T-helper 1 cell (primary cell): ENCODE results near the gene KCTD19.
A peak's percentile ranks its signal among the peaks of the same experiment; 100 is the strongest.

Experiments
- DNase-seq, 5 donors: peaks; one replicate each; pipeline ENCODE4 v3.0.0-alpha.2; 2012 to 2020

Gene KCTD19

GRCh38 chr16:67283039-67283825, 43.3 kb downstream of the KCTD19 start:
- DNase-seq: no peak

GRCh38 chr16:67282447-67282805, 44.1 kb downstream of the KCTD19 start:
- no peak for DNase-seq

GRCh38 chr16:67281536-67282446, 44.8 kb downstream of the KCTD19 start:
- DNase-seq: no peak

- no peak for DNase-seq
Measured at GRCh38 chr16:67280090-67281015, 46.2 kb downstream of the KCTD19 start.

DNA sequence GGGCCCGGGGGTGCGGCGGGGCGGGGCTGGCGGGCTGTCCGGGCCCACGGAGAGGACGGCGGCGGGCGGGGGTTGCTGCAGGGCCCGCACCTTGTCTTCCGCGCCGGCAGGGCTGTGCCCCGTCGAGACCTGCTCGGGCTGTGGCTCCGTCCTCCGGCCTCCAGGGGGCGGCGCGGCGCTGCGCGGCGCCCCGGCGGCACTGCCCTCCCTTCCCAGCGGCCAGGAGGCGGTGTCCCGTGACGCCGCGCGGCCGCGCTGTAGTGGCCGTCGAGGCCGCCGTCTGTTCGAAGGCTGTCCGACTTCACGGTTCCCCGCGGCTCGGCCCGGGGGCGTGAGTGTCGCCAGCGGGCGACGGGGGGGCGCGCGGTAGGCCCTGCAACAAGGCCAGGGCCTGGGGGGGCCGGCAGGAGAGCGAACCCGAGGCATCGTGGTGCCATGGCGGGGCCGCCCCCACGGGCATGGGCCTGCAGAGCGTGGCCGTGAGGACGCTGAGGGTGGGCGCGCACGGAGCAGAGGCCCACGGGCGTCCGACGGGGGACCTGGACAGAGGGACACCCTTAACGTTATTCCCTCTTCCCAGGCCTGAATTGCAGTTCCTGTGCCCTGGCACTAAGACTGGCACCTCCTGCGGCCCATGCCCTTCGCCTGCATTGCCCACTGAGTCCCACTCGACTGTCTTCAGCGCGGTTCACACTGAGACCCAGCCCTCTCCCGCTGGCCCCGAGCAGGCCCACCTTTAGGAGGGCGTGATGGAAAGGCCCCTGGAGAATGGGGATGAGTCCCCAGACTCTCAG, 47.0 kb downstream of the KCTD19 start, which contains the start of gene PLEKHG4:
Gene PLEKHG4, plus strand, starts transcription at position 237 of the 794 bp plus-strand sequence. Its CDS starts 513 bp downstream, at position 750.
- DNase-seq: peak; percentile 63 to 83 (median 69)

DNA sequence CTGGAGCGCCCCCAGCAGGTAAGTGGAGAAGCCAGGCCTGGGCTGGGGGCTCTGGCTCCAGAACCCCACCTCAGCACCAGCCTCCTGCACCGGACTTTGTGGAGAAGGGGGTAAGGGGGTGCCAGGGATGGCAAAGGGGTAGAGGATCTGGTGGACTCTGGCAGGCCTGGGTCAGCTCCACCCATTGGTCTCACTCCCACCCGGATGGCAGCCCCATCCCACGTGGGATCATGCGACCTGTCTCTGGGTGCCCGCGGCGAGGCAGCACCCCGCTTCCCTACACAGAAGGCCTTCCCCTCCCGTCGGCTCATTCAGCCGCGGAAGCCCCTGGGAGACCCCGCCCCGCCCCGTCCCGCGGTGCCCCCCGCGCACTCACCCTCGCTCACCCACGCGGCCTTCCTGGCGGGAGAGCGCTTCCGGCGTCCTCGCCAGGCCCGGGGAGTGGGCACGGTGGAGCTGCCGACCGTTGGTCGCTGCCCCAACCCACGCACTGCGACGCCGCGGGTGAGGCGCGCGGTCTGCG, 47.7 kb downstream of the KCTD19 start:
- DNase-seq: peak in 4 of 5 donors; percentile 25 to 52 (median 28)

DNA sequence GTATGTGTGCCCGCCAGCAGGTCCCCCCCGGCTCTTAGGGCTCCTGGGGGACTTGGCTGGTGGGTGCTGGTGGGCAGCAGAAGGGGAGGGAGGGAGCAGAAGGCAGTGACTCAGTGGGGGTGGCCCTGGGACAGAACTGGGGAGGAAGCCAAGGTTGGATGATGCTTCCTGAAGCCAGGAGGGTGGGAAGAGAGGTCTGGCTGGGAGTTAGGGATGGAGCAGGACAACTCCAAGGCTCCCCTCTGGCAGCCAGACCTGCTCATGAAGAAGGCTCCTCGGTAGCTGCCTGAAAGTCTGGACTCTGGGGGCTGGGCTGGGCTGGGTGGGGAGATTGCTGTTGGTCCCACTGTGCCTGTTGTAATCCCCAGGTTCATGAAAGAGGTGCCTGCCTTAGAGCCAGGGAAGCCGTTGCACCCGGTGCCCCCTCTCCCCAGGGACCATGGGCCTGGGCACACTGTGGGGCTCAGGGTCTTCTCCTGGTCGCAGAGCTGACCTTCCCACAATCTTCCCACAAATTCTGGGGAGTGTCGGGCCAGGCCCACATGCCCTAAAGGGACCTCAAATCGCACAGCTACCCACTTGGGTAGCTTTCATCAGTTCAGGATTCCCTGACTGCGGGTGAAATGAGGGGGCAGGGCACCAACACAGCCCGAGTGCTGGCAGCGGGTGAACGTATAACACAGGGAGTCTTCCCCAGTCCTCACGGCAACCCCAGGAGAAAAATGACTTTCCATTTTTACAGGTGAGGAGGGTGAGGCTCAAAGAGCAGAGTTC, 48.4 kb downstream of the KCTD19 start:
- DNase-seq: no peak

- no peak for DNase-seq
Measured at GRCh38 chr16:67277294-67277998, 49.1 kb downstream of the KCTD19 start.

GRCh38 chr16:67275321-67275720, 51.2 kb downstream of the KCTD19 start:
- no peak for DNase-seq

GRCh38 chr16:67271446-67271845, 55.1 kb downstream of the KCTD19 start:
- DNase-seq: no peak

DNA sequence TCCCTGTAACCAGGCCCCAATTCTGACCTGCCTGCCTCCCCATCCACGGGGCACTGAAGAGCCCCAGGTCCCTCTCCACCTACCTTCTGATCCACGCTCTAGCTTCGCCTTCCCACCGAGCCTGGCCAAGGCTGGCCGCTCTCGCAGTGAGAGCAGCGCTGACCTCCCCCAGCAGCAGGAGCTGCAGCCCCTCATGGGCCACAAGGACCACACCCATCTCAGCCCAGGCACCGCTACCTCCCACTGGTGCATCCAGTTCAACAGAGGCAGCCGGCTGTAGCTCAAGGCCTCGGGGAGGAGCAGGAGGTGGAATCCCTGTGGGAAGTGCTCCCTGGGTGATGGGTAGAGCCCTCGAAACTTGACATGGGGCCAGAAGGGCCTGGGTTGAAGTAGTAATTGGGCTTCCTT, 55.6 kb downstream of the KCTD19 start:
- no peak for DNase-seq

DNA sequence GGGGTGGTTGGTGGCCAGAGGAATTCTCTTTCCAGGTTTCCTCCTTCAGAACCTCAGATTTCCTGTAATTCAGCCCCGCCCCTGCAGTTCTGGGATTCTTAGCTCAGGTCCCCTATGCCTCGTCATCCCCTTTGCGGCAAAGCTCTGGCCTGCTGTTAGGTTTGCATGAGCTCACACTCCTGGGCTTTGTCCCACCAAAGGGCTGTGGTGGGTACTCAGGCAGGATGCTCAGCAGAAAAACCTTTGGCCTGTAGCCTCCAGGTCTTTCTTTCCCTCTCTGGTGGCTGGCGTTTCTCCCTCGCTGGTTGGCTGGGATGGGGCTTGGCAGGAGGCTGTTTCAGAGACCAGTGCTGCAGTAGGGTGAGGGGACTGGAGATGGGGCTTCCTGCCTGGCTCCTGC, 56.8 kb downstream of the KCTD19 start:
- DNase-seq: no peak

DNA sequence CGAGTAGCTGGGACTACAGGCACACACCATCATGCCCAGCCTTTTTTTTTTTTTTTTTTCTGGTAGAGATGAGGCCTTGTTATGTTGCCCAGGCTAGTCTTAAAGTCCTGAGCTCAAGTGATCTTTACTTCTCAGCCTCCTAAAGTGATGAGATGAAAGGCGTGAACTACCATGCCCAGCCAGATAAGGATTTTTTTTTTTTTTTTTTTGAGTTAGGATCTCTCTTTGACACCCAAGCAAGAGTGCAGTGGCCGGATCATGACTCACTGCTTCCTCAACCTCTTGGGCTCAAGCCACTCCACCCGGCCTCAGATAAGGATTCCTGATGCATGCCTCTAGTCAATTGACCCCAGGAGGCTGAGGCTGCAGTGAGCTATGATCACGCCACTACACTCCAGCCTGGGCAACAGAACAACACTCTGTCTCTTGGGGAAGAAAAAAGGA, 58.4 kb downstream of the KCTD19 start:
- no peak for DNase-seq

DNA sequence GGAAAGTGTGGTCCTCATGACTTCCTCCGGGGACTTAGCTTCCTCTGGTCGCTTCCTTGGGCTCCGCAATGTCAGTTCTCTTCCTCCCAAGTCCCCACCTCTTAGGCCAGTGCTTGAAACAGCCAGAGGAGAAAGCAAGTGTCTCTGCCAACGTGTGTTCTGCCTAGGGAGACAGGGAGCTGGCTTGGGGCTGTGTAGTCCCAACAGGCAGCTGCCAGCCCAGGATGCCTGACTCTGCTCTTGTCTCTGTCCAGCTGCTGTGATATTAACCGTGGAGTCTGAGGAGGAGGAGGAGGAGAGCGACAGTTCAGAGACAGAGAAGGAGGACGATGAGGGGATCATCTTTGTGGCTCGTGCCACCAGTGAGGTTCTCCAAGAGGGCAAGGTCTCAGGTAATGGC, 60.7 kb downstream of the KCTD19 start:
- DNase-seq: no peak

DNA sequence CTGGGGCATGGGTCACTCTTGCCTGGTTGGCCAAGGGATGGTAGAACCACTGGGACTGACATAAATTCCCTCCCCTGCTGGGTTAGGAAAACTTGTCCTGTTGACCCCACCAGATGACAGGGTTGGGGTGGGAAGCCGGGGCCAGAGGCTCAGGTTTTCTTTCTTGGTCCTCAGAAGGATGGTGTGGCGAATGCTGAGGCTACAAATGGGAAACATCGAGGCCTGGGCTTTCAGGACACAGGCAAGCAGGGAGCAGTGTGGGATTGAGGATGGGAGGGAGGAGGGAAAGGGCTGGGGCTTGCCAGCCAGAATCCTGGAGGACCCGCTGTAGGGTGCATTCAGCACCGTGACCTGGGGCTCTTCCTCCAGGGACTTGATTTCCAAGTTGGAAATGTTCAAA, 61.7 kb downstream of the KCTD19 start:
- DNase-seq: no peak

DNA sequence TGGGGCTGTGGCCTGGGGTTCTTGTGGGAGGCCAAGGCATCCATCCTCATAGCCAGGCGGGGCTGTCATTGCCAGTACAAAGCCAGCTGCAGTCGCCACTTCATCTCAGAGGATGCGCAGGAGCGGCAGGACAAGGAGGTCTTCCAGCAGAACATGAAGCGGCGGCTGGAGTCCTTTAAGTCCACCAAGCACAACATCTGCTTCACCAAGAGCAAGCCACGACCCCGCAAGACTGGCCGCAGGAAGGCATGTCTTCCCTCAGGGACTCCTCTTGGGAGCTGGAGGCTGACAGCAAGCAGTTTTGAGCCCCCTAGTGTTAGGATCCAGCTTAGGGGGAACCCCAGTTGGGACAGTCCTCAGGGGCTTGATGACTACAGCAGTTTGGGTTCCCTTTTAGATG, 62.3 kb downstream of the KCTD19 start:
- no peak for DNase-seq

DNA sequence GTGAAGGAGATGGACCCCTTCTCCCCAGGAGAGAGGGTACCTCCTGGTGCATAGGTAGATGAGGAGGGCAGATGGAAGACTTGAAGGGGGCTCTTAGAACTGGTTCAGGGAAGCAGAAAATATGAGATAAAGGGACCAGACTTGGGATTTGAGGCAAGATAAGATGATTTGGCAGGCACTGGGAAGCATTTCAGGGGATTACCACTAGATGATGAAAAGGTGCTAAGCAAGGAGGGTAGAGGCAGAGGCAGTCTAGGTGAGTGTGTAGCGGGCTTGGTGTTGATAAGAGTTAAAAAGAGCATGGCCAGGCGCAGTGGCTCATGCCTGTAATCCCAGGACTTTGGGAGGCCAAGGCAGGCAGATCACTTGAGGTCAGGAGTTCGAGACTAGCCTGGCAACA, 63.3 kb downstream of the KCTD19 start:
- no peak for DNase-seq

DNA sequence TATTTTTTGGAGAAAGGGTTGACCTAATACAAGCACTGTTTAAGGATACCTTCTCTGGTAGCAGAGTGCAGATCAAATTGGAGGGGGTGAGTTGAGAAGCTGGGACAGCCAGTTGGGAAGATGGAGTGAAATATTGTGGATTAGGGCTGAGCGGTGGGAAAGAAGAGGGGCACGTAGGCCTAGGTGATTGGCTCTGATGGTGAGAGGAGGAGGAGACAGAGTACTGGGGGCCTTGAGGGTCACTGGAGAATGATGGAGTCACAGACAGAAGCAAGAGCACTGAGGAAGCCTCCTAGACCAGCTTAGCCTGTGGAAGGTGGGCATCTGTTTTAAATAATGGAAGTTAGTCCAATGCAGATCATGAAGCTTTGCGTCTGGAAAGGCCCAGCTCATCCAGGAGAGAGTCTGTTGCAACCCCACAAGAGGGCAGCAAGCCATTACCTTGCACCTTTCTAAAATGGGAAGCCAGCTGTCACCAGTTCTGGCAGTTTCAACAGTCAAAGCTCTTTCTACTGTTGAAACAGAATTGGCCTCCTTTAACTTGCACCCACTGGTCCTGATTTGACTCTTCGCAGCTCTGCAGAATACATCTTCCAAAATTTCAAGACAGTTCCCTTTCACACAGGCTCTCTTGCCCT, 66.0 kb downstream of the KCTD19 start:
- DNase-seq: peak in 1 of 5 donors; percentile 34

DNA sequence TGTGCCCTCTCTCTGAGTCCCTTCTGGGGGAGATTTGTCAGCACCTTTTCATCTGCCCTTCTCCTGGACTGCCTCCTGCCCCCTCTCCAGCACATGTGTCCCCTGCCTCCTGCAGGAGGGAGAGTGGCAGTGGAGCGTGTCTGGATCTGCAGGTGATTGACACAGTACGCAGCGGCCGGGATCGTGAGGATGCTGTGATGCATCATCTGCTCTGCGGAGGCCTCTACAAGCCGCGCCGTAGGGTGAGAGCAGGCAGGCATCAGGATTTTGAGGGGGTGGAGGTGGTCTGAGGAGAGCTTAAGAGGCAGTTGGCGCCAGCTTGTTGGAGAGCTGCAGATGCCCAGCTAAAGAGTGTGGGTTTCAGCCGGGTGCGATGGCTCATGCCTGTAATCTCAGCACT, 66.8 kb downstream of the KCTD19 start:
- no peak for DNase-seq
